HEK293 (cell line): ENCODE data around the gene CLDN6.

ENCODE experiments used
- CTCF ChIA-PET: fragments of 350-600 bp; formaldehyde crosslinking; extraction: SDS; loops from one replicate; lab custom pipeline; 2021; ENCODE audit warnings: antibody characterized with exemption; lab: Yijun Ruan, JAX
- POLR2A ChIA-PET: fragments of 300-600 bp; formaldehyde crosslinking; extraction: SDS; loops from one replicate; lab custom pipeline; 2020; ENCODE audit warnings: antibody characterized with exemption, inconsistent platforms; lab: Yijun Ruan, JAX
- H3K27ac ChIP-seq: fragments of 200-500 bp; sonication (Bioruptor generic); 2 replicates; pipeline ENCODE4 v1.5.1; 2014; ENCODE audit warnings: low read depth, low read length, control low read depth, inconsistent platforms; ENCODE audit errors: extremely low read depth
- H3K36me3 ChIP-seq, 2 experiments: fragments of 200-500 bp in 1 of 2; sonication (Bioruptor generic) in 1 of 2; 1 replicate in 1 of 2; 2 replicates in 1 of 2; pipeline ENCODE4 v1.5.1; 2014 to 2017; ENCODE audit warnings: inconsistent platforms in 2 of 2, low read length in 2 of 2; ENCODE audit not compliant: control insufficient read depth in 2 of 2, insufficient read depth in 1 of 2
- H3K4me1 ChIP-seq: fragments of 200-500 bp; sonication (Bioruptor generic); 2 replicates; pipeline ENCODE4 v1.5.1; 2014; ENCODE audit warnings: mild to moderate bottlenecking, low read length, inconsistent platforms; ENCODE audit not compliant: control insufficient read depth, insufficient read depth
- H3K4me3 ChIP-seq: 2 replicates; pipeline ENCODE4 v1.5.1; 2011; ENCODE audit warnings: low read depth, mild to moderate bottlenecking, control low read depth, low read length, moderate library complexity
- H3K9me3 ChIP-seq: fragments of 200-500 bp; sonication (Bioruptor generic); 2 replicates; pipeline ENCODE4 v1.5.1; 2014; ENCODE audit warnings: low read depth, low read length, inconsistent platforms; ENCODE audit not compliant: control insufficient read depth, insufficient read depth
- CTCF ChIP-seq: fragments of 450-650 bp; formaldehyde crosslinking; IDR thresholded peaks from 2 replicates; pipeline ENCODE4 v1.5.1; 2016; ENCODE audit warnings: missing biosample characterization, missing genetic modification characterization
- HOXC10 ChIP-seq: sonication (generic); formaldehyde crosslinking; IDR thresholded peaks from 2 replicates; pipeline ENCODE4 v1.8.1; 2023; ENCODE audit warnings: mild to moderate bottlenecking, missing genetic modification reagents
- IKZF3 ChIP-seq: fragments of 450-650 bp; IDR thresholded peaks from 2 replicates; pipeline ENCODE4 v1.5.0; 2018; ENCODE audit warnings: missing biosample characterization, mild to moderate bottlenecking, missing genetic modification characterization, moderate library complexity
- KLF7 ChIP-seq: fragments of 450-650 bp; formaldehyde crosslinking; IDR thresholded peaks from 2 replicates; pipeline ENCODE4 v1.5.1; 2016; ENCODE audit warnings: missing biosample characterization, missing genetic modification characterization, borderline replicate concordance
- KLF9 ChIP-seq: fragments of 450-650 bp; formaldehyde crosslinking; IDR thresholded peaks from 2 replicates; pipeline ENCODE4 v1.5.1; 2016; ENCODE audit warnings: missing biosample characterization, missing genetic modification characterization, low read depth
- REPIN1 ChIP-seq: fragments of 450-650 bp; formaldehyde crosslinking; IDR thresholded peaks from 2 replicates; pipeline ENCODE4 v1.5.1; 2017; ENCODE audit warnings: missing biosample characterization, missing genetic modification characterization, low read depth
- SCRT1 ChIP-seq: fragments of 450-650 bp; formaldehyde crosslinking; IDR thresholded peaks from 2 replicates; pipeline ENCODE4 v1.5.1; 2016; ENCODE audit warnings: missing biosample characterization, missing genetic modification characterization, borderline replicate concordance
- SCRT2 ChIP-seq: fragments of 450-650 bp; formaldehyde crosslinking; IDR thresholded peaks from 2 replicates; pipeline ENCODE4 v1.5.1; 2016; ENCODE audit warnings: missing biosample characterization, missing genetic modification characterization
- ZBTB8A ChIP-seq: fragments of 450-650 bp; formaldehyde crosslinking; IDR thresholded peaks from 2 replicates; pipeline ENCODE4 v1.5.1; 2016; ENCODE audit warnings: missing biosample characterization, missing genetic modification characterization
- ZNF121 ChIP-seq: fragments of 450-650 bp; formaldehyde crosslinking; IDR thresholded peaks from 2 replicates; pipeline ENCODE4 v1.5.1; 2016; ENCODE audit warnings: missing biosample characterization, missing genetic modification characterization
- ZNF132 ChIP-seq: fragments of 450-650 bp; formaldehyde crosslinking; IDR thresholded peaks from 2 replicates; pipeline ENCODE4 v1.5.1; 2017; ENCODE audit warnings: missing biosample characterization, missing genetic modification characterization, borderline replicate concordance
- ZNF157 ChIP-seq: fragments of 450-650 bp; formaldehyde crosslinking; IDR thresholded peaks from 2 replicates; pipeline ENCODE4 v1.5.1; 2016; ENCODE audit warnings: missing biosample characterization, missing genetic modification characterization
- ZNF24 ChIP-seq: fragments of 450-650 bp; formaldehyde crosslinking; IDR thresholded peaks from 2 replicates; pipeline ENCODE4 v1.5.1; 2016; ENCODE audit warnings: missing biosample characterization, missing genetic modification characterization
- ZNF426 ChIP-seq: fragments of 450-650 bp; formaldehyde crosslinking; IDR thresholded peaks from 2 replicates; pipeline ENCODE4 v1.5.1; 2017; ENCODE audit warnings: missing biosample characterization, missing genetic modification characterization, mild to moderate bottlenecking, inconsistent platforms, moderate library complexity
- ZNF48 ChIP-seq: fragments of 450-650 bp; formaldehyde crosslinking; IDR thresholded peaks from 2 replicates; pipeline ENCODE4 v1.5.1; 2016; ENCODE audit warnings: missing biosample characterization, missing genetic modification characterization
- ZNF555 ChIP-seq: fragments of 450-650 bp; formaldehyde crosslinking; conservative IDR thresholded peaks from 2 replicates; pipeline ENCODE4 v1.5.1; 2017; ENCODE audit warnings: missing biosample characterization, mild to moderate bottlenecking, missing genetic modification characterization, inconsistent platforms
- ZNF610 ChIP-seq: fragments of 450-650 bp; formaldehyde crosslinking; IDR thresholded peaks from 2 replicates; pipeline ENCODE4 v1.5.1; 2016; ENCODE audit warnings: missing biosample characterization, missing genetic modification characterization, borderline replicate concordance
- ZNF626 ChIP-seq: fragments of 450-650 bp; sonication (Bioruptor Pico); formaldehyde crosslinking; IDR thresholded peaks from 2 replicates; pipeline ENCODE4 v1.5.1; 2018; ENCODE audit warnings: missing biosample characterization, missing genetic modification characterization, inconsistent platforms
- ZNF664 ChIP-seq: fragments of 450-650 bp; formaldehyde crosslinking; IDR thresholded peaks from 2 replicates; pipeline ENCODE4 v1.5.1; 2016; ENCODE audit warnings: missing biosample characterization, missing genetic modification characterization
- ZNF76 ChIP-seq: fragments of 450-650 bp; formaldehyde crosslinking; IDR thresholded peaks from 2 replicates; pipeline ENCODE4; 2016; ENCODE audit warnings: low read depth, missing biosample characterization, missing genetic modification characterization, borderline replicate concordance
- TF ChIP-seq, protein P1 (sequence below): fragments of 450-650 bp; formaldehyde crosslinking; IDR thresholded peaks from 2 replicates; pipeline ENCODE4 v1.5.1; 2016; ENCODE audit warnings: missing biosample characterization, missing genetic modification characterization
- TF ChIP-seq, protein P2 (sequence below): fragments of 450-650 bp; formaldehyde crosslinking; IDR thresholded peaks from 2 replicates; pipeline ENCODE4 v1.5.1; 2016; ENCODE audit warnings: missing biosample characterization, missing genetic modification characterization
- TF ChIP-seq, protein P3 (sequence below): fragments of 450-650 bp; formaldehyde crosslinking; IDR thresholded peaks from 2 replicates; pipeline ENCODE4 v1.5.1; 2016; ENCODE audit warnings: missing biosample characterization, missing genetic modification characterization
- TF ChIP-seq, protein P4 (sequence below): fragments of 450-650 bp; formaldehyde crosslinking; conservative IDR thresholded peaks from 2 replicates; pipeline ENCODE4 v1.5.1; 2016; ENCODE audit warnings: low read depth, missing biosample characterization, missing genetic modification characterization

CLDN6 gene

GRCh38 chr16:2973093-2973492, 44.9 kb downstream of the CLDN6 start (continued):
- no peak for TF ChIP-seq ZNF626 (tag by site-specific recombination)
- no peak for TF ChIP-seq ZNF610 (tag by site-specific recombination)
- TF ChIP-seq ZNF132 (tag by site-specific recombination) = no peak
- no peak for TF ChIP-seq ZNF664 (tag by site-specific recombination)
- TF ChIP-seq SCRT2 (tag by site-specific recombination) = no peak
- no peak for TF ChIP-seq ZNF157 (tag by site-specific recombination)
- no peak for TF ChIP-seq ZBTB8A (tag by site-specific recombination)
- TF ChIP-seq, protein P1, sequence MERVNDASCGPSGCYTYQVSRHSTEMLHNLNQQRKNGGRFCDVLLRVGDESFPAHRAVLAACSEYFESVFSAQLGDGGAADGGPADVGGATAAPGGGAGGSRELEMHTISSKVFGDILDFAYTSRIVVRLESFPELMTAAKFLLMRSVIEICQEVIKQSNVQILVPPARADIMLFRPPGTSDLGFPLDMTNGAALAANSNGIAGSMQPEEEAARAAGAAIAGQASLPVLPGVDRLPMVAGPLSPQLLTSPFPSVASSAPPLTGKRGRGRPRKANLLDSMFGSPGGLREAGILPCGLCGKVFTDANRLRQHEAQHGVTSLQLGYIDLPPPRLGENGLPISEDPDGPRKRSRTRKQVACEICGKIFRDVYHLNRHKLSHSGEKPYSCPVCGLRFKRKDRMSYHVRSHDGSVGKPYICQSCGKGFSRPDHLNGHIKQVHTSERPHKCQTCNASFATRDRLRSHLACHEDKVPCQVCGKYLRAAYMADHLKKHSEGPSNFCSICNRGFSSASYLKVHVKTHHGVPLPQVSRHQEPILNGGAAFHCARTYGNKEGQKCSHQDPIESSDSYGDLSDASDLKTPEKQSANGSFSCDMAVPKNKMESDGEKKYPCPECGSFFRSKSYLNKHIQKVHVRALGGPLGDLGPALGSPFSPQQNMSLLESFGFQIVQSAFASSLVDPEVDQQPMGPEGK (tag by site-specific recombination) = peak; percentile 39
- TF ChIP-seq ZNF121 = no peak
- TF ChIP-seq REPIN1 = no peak
- no peak for TF ChIP-seq SCRT1 (tag by site-specific recombination)
- no peak for TF ChIP-seq ZNF48 (tag by site-specific recombination)
- no peak for TF ChIP-seq KLF9 (tag by site-specific recombination)
- TF ChIP-seq KLF7 (tag by site-specific recombination) = no peak
- TF ChIP-seq, protein P2, sequence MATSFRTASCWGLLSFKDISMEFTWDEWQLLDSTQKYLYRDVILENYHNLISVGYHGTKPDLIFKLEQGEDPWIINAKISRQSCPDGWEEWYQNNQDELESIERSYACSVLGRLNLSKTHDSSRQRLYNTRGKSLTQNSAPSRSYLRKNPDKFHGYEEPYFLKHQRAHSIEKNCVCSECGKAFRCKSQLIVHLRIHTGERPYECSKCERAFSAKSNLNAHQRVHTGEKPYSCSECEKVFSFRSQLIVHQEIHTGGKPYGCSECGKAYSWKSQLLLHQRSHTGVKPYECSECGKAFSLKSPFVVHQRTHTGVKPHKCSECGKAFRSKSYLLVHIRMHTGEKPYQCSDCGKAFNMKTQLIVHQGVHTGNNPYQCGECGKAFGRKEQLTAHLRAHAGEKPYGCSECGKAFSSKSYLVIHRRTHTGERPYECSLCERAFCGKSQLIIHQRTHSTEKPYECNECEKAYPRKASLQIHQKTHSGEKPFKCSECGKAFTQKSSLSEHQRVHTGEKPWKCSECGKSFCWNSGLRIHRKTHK (tag by site-specific recombination) = no peak
- no peak for TF ChIP-seq HOXC10 (CRISPR knock-in tag)
- TF ChIP-seq ZNF24 (tag by site-specific recombination) = no peak
- peak; percentile 65; the same call in 1 of the 2 replicates for TF ChIP-seq IKZF3 (tag by site-specific recombination)
- no peak for TF ChIP-seq ZNF555 (tag by site-specific recombination)
- no peak for TF ChIP-seq CTCF (tag by site-specific recombination)

GRCh38 chr16:2971985-2972784, 45.8 kb downstream of the CLDN6 start:
- Histone ChIP-seq H3K27ac (peak overlapping the region; percentile 45), H3K4me3 (no peak overlapping the region)
- no peak for TF ChIP-seq ZNF76
- TF ChIP-seq, protein P3, sequence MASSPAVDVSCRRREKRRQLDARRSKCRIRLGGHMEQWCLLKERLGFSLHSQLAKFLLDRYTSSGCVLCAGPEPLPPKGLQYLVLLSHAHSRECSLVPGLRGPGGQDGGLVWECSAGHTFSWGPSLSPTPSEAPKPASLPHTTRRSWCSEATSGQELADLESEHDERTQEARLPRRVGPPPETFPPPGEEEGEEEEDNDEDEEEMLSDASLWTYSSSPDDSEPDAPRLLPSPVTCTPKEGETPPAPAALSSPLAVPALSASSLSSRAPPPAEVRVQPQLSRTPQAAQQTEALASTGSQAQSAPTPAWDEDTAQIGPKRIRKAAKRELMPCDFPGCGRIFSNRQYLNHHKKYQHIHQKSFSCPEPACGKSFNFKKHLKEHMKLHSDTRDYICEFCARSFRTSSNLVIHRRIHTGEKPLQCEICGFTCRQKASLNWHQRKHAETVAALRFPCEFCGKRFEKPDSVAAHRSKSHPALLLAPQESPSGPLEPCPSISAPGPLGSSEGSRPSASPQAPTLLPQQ (tag by site-specific recombination) = 0 out of 2 replicates have a peak, but pooled peaks have one; percentile 14
- no peak for TF ChIP-seq ZNF426 (tag by site-specific recombination)
- TF ChIP-seq, protein P4, sequence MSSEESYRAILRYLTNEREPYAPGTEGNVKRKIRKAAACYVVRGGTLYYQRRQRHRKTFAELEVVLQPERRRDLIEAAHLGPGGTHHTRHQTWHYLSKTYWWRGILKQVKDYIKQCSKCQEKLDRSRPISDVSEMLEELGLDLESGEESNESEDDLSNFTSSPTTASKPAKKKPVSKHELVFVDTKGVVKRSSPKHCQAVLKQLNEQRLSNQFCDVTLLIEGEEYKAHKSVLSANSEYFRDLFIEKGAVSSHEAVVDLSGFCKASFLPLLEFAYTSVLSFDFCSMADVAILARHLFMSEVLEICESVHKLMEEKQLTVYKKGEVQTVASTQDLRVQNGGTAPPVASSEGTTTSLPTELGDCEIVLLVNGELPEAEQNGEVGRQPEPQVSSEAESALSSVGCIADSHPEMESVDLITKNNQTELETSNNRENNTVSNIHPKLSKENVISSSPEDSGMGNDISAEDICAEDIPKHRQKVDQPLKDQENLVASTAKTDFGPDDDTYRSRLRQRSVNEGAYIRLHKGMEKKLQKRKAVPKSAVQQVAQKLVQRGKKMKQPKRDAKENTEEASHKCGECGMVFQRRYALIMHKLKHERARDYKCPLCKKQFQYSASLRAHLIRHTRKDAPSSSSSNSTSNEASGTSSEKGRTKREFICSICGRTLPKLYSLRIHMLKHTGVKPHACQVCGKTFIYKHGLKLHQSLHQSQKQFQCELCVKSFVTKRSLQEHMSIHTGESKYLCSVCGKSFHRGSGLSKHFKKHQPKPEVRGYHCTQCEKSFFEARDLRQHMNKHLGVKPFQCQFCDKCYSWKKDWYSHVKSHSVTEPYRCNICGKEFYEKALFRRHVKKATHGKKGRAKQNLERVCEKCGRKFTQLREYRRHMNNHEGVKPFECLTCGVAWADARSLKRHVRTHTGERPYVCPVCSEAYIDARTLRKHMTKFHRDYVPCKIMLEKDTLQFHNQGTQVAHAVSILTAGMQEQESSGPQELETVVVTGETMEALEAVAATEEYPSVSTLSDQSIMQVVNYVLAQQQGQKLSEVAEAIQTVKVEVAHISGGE (tag by site-specific recombination) = no peak

More at GRCh38 chr16:2971985-2972784, 45.8 kb downstream of the CLDN6 start:
- POLR2A ChIA-PET = interaction anchor here (0.6 to 2.5 kb wide), 5 partner anchors 8 to 50 kb away, joined by 3 to 17 read pairs (median 5); partner anchors contain the start of genes HCFC1R1, PKMYT1 and TNFRSF12A
- CTCF ChIA-PET = interaction anchor here (0.9 kb wide), 1 partner anchor 10 kb away, joined by 4 read pairs; no protein-coding TSS in a partner anchor
- peaks cover 9% of the 10 kb centered on the region for H3K4me1 ChIP-seq
- H3K9me3 ChIP-seq = no peaks in the 10 kb centered on the region
- peaks cover 0 to 64% of the 10 kb centered on the region in 2 experiments; a peak in 1 of 3 replicates for H3K36me3 ChIP-seq
